CD4-positive, alpha-beta memory T cell (primary cell): ENCODE measurements around the gene TMEM239. TPM values are rescaled to one million over a fixed set of nuclear protein-coding genes. Genes with fewer than 3 reads are reported as not detected.
"Not testable (repeated sequence)": the region's sequence is repeated elsewhere in the genome, so short reads cannot be mapped to it uniquely, and the experiment has no call there.

ENCODE experiments used
- CTCF ChIA-PET: fragments of 350-600 bp; sonication (Branson Sonifier 250); formaldehyde crosslinking; loops from one replicate; lab custom pipeline; 2021; ENCODE audit warnings: inconsistent platforms; ENCODE audit not compliant: partially characterized antibody; lab: Charles Lee
- POLR2A ChIA-PET: fragments of 350-600 bp; sonication (Branson Sonifier 250); formaldehyde crosslinking; loops from one replicate; lab custom pipeline; 2021; ENCODE audit not compliant: partially characterized antibody; lab: Charles Lee
- DNase-seq, 5 donors: peaks; one replicate each; pipeline versions ENCODE4 v3.0.0 to v3.0.0-alpha.2; 2020 to 2022; ENCODE audit warnings: mixed read lengths in 1 of 5
- H3K27ac ChIP-seq: one replicate; pipeline ENCODE4 v1.7.0; 2013; ENCODE audit warnings: low read depth, low read length
- H3K27me3 ChIP-seq: 2 replicates; pipeline ENCODE4 v1.7.0; 2013; ENCODE audit warnings: mild to moderate bottlenecking, low read length, moderate library complexity; ENCODE audit not compliant: insufficient read depth
- H3K36me3 ChIP-seq: 2 replicates; pipeline ENCODE4 v1.7.0; 2013; ENCODE audit warnings: mild to moderate bottlenecking, low read length, moderate library complexity; ENCODE audit not compliant: insufficient read depth
- H3K4me1 ChIP-seq: 2 replicates; pipeline ENCODE4 v1.7.0; 2013; ENCODE audit warnings: mild to moderate bottlenecking, low read length, moderate library complexity; ENCODE audit not compliant: insufficient read depth
- H3K4me3 ChIP-seq, 2 donors: one replicate each; pipeline ENCODE4 v1.7.0; 2013; ENCODE audit warnings: low read length in 2 of 2, mild to moderate bottlenecking in 1 of 2
- H3K9me3 ChIP-seq, 2 donors: one replicate each; pipeline ENCODE4 v1.7.0; 2013; ENCODE audit warnings: low read length in 2 of 2, control low read depth in 1 of 2; ENCODE audit not compliant: control insufficient read depth in 1 of 2
- H3K27ac Mint-ChIP-seq, 7 donors: one replicate each; pipeline ENCODE4 v1.8.0; 2020 to 2021; ENCODE audit warnings: mixed read lengths in 7 of 7, mild to moderate bottlenecking in 6 of 7, inconsistent platforms in 3 of 7, moderate library complexity in 3 of 7
- H3K27me3 Mint-ChIP-seq, 2 donors: one replicate each; pipeline ENCODE4 v1.8.0; 2020 to 2021; ENCODE audit warnings: mixed read lengths in 2 of 2
- H3K36me3 Mint-ChIP-seq, 2 donors: one replicate each; pipeline ENCODE4 v1.8.0; 2020 to 2021; ENCODE audit warnings: mixed read lengths in 2 of 2, inconsistent platforms in 1 of 2, mild to moderate bottlenecking in 1 of 2
- H3K4me1 Mint-ChIP-seq, 4 donors: one replicate each; pipeline ENCODE4 v1.8.0; 2020 to 2021; ENCODE audit warnings: mixed read lengths in 4 of 4, mild to moderate bottlenecking in 1 of 4
- H3K4me3 Mint-ChIP-seq, 8 donors: one replicate each; pipeline ENCODE4 v1.8.0; 2020 to 2021; ENCODE audit warnings: mixed read lengths in 8 of 8, mild to moderate bottlenecking in 7 of 8, moderate library complexity in 6 of 8, inconsistent platforms in 3 of 8
- H3K9me3 Mint-ChIP-seq, 8 donors: one replicate each; pipeline ENCODE4 v1.8.0; 2020 to 2021; ENCODE audit warnings: mixed read lengths in 8 of 8, mild to moderate bottlenecking in 5 of 8, inconsistent platforms in 3 of 8, moderate library complexity in 1 of 8
- intact Hi-C: fragments of 100-400 bp; cut with micrococcal nuclease; formaldehyde crosslinking; loops from one replicate; pipeline ENCODE4 v1.15.1; 2023
- polyA plus RNA-seq, 2 donors: library from polyadenylated mRNA; unstranded; fragments of 300-500 nt; fragmentation: Illumina TruSeq; gene quantifications; one replicate each; pipeline ENCODE4 v1.2.3, GENCODE V29; 2021
- total RNA-seq, 2 experiments: library from RNA; stranded (reverse); gene quantifications; one replicate each; pipeline ENCODE4 v1.2.3, GENCODE V29; 2021

Gene TMEM239
- total and polyA plus RNA-seq, 4 experiments from 2014 or later = not detected

DNA sequence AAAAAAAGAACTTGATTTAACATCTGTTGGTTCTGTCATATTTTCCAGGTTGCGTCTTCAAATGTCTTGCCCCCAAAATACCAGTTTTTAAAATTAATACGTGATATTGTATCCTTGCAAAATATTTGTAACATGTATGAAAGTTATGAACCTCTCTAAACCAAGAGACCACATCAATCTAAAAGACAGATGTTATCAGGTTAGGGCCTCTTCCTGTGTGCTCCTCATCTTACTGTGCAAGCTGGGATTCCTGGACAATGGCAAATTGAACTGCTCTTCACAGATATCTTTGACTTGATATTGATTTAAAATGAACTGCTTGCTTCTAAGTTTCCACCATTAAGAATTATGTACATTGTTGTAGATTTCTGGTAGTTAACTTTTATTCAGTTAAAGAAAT is 9.6 kb downstream of the TMEM239 start:
- ChIA-PET POLR2A (no interaction called here), CTCF (no interaction called here)
- intact Hi-C loops = no loop called here
- H3K9me3 Mint-ChIP-seq = no peaks in the 10 kb centered on the region
- peaks cover 3 to 18% of the 10 kb centered on the region in 2 donors for H3K27me3 Mint-ChIP-seq
- no peaks in the 10 kb centered on the region for H3K36me3 Mint-ChIP-seq
- peak overlapping the region; percentile 1 to 85 (median 39) for H3K27ac Mint-ChIP-seq
- H3K4me1 ChIP-seq = peaks cover 25% of the 10 kb centered on the region
- no peak overlapping the region for H3K27ac ChIP-seq
- no peaks in the 10 kb centered on the region for H3K36me3 ChIP-seq
- H3K27me3 ChIP-seq = no peaks in the 10 kb centered on the region
- DNase-seq = peak in 4 of 5 donors; percentile 19 to 36 (median 24)
- H3K4me3 Mint-ChIP-seq = peak overlapping the region in 7 of 8 donors; percentile 23 to 85 (median 61)
- H3K9me3 ChIP-seq = no peaks in the 10 kb centered on the region
- peaks cover 12 to 29% (median 22%) of the 10 kb centered on the region in 4 donors for H3K4me1 Mint-ChIP-seq
- no peak overlapping the region for H3K4me3 ChIP-seq

DNA sequence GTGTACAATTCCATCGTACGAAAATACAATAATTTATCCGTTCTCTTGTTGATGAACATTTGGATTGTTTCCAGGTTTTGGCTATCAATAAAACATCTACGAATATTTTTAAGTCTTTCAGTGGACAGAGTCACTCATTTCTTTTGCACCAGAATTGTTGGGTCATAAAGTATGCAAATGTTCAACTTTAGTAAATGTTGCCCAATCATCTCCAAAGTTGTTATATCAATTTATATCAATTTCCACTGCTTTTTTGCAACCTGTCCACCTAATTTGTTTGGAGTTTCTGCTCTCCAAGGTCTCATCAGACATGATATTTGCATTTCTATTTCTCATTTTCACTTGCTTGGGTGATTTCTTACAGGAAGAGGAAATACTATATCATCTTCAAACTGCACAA is 10.5 kb downstream of the TMEM239 start:
- H3K9me3 ChIP-seq = no peaks in the 10 kb centered on the region
- H3K27me3 Mint-ChIP-seq = peaks cover 2 to 15% of the 10 kb centered on the region in 2 donors
- peak overlapping the region in 4 of 8 donors; percentile 50 to 61 (median 60) for H3K4me3 Mint-ChIP-seq
- H3K4me3 ChIP-seq = no peak overlapping the region
- no peaks in the 10 kb centered on the region for H3K27me3 ChIP-seq
- H3K27ac ChIP-seq = no peak overlapping the region
- peaks cover 22% of the 10 kb centered on the region for H3K4me1 ChIP-seq
- no peak for DNase-seq
- H3K36me3 Mint-ChIP-seq = no peaks in the 10 kb centered on the region
- CTCF ChIA-PET = no interaction called here
- no peaks in the 10 kb centered on the region for H3K36me3 ChIP-seq
- H3K9me3 Mint-ChIP-seq = no peaks in the 10 kb centered on the region
- H3K27ac Mint-ChIP-seq = no peak overlapping the region
- H3K4me1 Mint-ChIP-seq = peaks cover 10 to 26% (median 19%) of the 10 kb centered on the region in 4 donors
- POLR2A ChIA-PET = no interaction called here
- intact Hi-C loops = no loop called here

DNA sequence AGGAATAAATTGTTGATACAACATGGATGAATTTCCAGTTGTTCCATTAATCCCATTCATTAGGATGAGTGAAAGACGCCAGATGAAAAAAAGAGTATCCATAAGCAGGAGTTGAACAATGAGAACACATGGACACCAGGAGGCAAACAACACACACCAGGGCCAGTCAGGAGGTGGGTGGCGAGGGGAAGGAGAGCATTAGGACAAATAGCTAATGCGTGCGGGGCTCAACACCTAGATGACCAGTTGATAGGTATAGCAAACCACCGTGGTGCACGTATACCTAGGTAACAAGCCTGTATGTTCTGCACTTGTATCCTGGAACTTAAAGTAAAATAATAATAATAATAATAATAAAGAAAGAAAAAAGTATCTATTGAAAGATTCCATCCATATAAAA is 13.2 kb downstream of the TMEM239 start:
- ChIA-PET CTCF (no interaction called here), POLR2A (no interaction called here)
- Mint-ChIP-seq H3K27me3 (peaks cover 0 to 13% of the 10 kb centered on the region in 2 donors), H3K4me1 (peaks cover 4 to 24% (median 13%) of the 10 kb centered on the region in 4 donors), H3K9me3 (no peaks in the 10 kb centered on the region), H3K4me3 (no peak overlapping the region), H3K27ac (no peak overlapping the region), H3K36me3 (no peaks in the 10 kb centered on the region)
- H3K4me1 ChIP-seq = peaks cover 15% of the 10 kb centered on the region
- no peaks in the 10 kb centered on the region for H3K27me3 ChIP-seq
- intact Hi-C loops = no loop called here
- H3K36me3 ChIP-seq = no peaks in the 10 kb centered on the region
- no peaks in the 10 kb centered on the region for H3K9me3 ChIP-seq
- DNase-seq = no peak
- H3K27ac ChIP-seq = no peak overlapping the region
- no peak overlapping the region for H3K4me3 ChIP-seq

DNA sequence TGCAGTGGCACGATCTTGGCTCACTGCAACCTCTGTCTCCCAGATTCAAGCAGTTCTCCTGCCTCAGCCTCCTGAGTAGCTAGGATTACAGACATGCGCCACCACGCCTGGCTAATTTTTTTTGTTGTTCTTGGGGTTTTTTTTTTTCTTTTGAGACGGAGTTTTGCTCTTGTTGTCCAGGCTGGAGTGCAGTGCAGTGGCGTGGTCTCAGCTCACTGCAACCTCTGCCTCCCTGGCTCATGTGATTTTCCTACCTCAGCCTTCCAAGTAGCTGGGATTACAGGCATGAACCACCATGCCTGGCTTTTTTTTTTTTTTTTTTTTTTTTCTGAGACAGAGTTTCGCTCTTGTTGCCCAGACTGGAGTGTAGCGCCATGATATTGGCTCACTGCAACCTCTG is 15.0 kb downstream of the TMEM239 start:
- H3K4me3 Mint-ChIP-seq, H3K9me3 ChIP-seq, intact Hi-C loops, H3K27ac Mint-ChIP-seq, H3K27me3 Mint-ChIP-seq, H3K27ac ChIP-seq, H3K27me3 ChIP-seq, H3K4me3 ChIP-seq, H3K36me3 Mint-ChIP-seq, H3K36me3 ChIP-seq, POLR2A ChIA-PET, H3K4me1 ChIP-seq, H3K9me3 Mint-ChIP-seq, DNase-seq: not testable (repeated sequence)
- H3K4me1 Mint-ChIP-seq = peaks cover 0 to 17% (median 7%) of the 10 kb centered on the region in 4 donors
- CTCF ChIA-PET = interaction anchor here (0.7 to 0.9 kb wide), 2 partner anchors 13 to 135 kb away, joined by 3 to 5 read pairs; no protein-coding TSS in a partner anchor

DNA sequence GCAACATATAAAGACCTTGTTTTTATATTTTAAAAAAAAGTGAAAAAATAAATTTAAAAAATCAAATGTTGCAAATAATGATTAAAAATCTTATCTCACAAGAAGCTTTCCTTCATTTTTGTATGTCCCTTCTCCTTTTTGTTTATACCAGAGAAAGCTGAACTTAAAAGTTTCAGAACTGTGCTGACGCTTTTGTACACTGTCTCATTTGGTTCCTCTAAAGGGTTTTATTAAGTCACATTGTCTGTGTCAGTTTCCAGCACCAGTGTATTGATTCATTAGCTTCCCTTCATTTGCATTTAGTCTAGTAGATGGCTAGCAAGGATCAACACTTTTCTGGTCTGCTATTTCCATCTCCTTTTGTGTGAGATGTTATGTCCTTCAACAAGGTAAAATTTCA is 17.6 kb downstream of the TMEM239 start:
- Mint-ChIP-seq H3K27ac (no peak overlapping the region), H3K4me3 (no peak overlapping the region), H3K9me3 (peaks cover 0 to 1% (median 0%) of the 10 kb centered on the region in 8 donors), H3K27me3 (peaks cover 0 to 5% of the 10 kb centered on the region in 2 donors), H3K36me3 (peaks cover 14% of the 10 kb centered on the region in 2 donors), H3K4me1 (peaks cover 0 to 5% (median 2%) of the 10 kb centered on the region in 4 donors)
- no peaks in the 10 kb centered on the region for H3K36me3 ChIP-seq
- no peaks in the 10 kb centered on the region for H3K9me3 ChIP-seq
- no peak overlapping the region for H3K27ac ChIP-seq
- no peaks in the 10 kb centered on the region for H3K4me1 ChIP-seq
- H3K27me3 ChIP-seq = no peaks in the 10 kb centered on the region
- ChIA-PET CTCF (interaction anchor here (1.1 to 1.3 kb wide), 2 partner anchors 13 to 144 kb away, joined by 3 read pairs; no protein-coding TSS in a partner anchor), POLR2A (interaction anchor here (1.1 kb wide), 1 partner anchor 92 kb away, joined by 3 read pairs; no protein-coding TSS in a partner anchor)
- H3K4me3 ChIP-seq = no peak overlapping the region
- intact Hi-C loops = no loop called here
- DNase-seq = no peak

DNA sequence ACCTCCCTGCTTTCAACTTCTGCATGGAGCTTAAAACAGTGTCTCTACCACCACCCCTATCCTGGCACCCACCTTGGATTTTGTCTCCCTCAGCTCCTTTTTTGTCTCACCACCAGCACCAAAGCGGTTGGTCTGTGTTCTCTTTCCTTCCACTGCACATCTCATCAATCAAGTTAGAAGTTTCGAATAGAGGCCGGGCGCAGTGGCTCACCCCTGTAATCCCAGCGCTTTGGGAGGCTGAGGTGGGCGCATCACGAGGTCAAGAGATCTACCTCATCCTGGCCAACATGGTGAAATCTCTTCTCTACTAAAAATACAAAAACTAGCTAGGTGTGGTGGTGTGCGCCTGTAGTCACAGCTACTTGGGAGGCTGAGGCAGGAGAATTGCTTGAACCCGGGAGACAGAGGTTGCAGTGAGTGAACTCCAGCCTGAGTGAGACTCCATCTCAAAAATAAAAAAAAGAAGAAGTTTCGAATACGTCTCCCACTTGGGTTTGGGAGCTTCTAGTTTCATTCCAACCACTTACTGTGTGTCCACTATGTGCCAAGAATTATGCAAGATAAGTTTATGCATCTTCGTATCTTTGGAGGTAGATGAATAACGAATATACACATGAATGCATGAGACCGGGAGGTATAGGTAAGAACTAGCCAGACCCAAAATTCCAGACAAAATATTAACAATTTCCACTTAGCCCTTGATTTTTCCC is 18.4 kb downstream of the TMEM239 start:
- H3K4me3 ChIP-seq = no peak overlapping the region
- intact Hi-C loops = no loop called here
- no peaks in the 10 kb centered on the region for H3K27me3 ChIP-seq
- Mint-ChIP-seq H3K27ac (peak overlapping the region in 1 of 7 donors; percentile 6), H3K4me3 (no peak overlapping the region), H3K36me3 (peaks cover 14 to 17% of the 10 kb centered on the region in 2 donors), H3K9me3 (peaks cover 0 to 4% (median 0%) of the 10 kb centered on the region in 8 donors), H3K27me3 (peaks cover 0 to 1% of the 10 kb centered on the region in 2 donors), H3K4me1 (peaks cover 6 to 11% (median 7%) of the 10 kb centered on the region in 4 donors)
- no peaks in the 10 kb centered on the region for H3K9me3 ChIP-seq
- DNase-seq = no peak
- ChIA-PET POLR2A (interaction anchor here (1.1 kb wide), 1 partner anchor 93 kb away, joined by 3 read pairs; no protein-coding TSS in a partner anchor), CTCF (interaction anchor here (1.3 kb wide), 1 partner anchor 144 kb away, joined by 3 read pairs; no protein-coding TSS in a partner anchor)
- no peaks in the 10 kb centered on the region for H3K36me3 ChIP-seq
- H3K4me1 ChIP-seq = peaks cover 5% of the 10 kb centered on the region
- H3K27ac ChIP-seq = no peak overlapping the region

DNA sequence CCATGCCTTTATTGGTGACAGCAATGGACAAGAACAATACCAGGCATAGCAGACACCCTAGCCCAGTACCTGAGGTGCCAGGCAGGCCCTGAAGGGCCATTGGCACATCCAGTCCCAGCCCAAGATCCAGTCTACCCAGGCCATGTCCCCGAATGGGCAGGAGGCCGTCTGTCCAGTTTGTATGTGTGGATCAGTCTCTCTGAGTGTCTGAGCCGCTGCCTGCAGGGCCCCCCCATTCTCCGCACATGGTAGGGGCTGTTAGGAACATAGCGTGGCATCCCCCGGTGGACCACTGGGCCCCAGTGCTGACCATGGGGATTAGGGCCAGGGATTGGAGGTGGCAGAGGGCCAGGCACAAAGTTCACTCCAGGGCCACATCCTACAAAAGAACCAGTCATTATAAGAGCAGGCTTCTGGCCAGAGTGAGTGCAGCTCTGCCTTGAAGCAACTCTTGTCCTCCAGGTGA is 19.2 kb downstream of the TMEM239 start:
- Mint-ChIP-seq H3K4me1 (peaks cover 8 to 12% (median 10%) of the 10 kb centered on the region in 4 donors), H3K27me3 (no peaks in the 10 kb centered on the region), H3K36me3 (peaks cover 14 to 17% of the 10 kb centered on the region in 2 donors), H3K27ac (peak overlapping the region in 1 of 7 donors; percentile 6), H3K4me3 (no peak overlapping the region), H3K9me3 (peaks cover 0 to 4% (median 0%) of the 10 kb centered on the region in 8 donors)
- no peak for DNase-seq
- ChIA-PET POLR2A (interaction anchor here (1.4 kb wide), 1 partner anchor 14 kb away, joined by 5 read pairs; no protein-coding TSS in a partner anchor), CTCF (no interaction called here)
- intact Hi-C loops = no loop called here
- H3K4me1 ChIP-seq = peaks cover 10% of the 10 kb centered on the region
- H3K27ac ChIP-seq = no peak overlapping the region
- no peaks in the 10 kb centered on the region for H3K36me3 ChIP-seq
- H3K27me3 ChIP-seq = no peaks in the 10 kb centered on the region
- H3K4me3 ChIP-seq = no peak overlapping the region
- no peaks in the 10 kb centered on the region for H3K9me3 ChIP-seq
